GM19099 (cell line): Measurements from ENCODE around the gene PNPLA1.

Experiments used
- POLR2A ChIP-seq: IDR thresholded peaks from 3 replicates; pipeline ENCODE4 v1.6.1; 2011; ENCODE audit warnings: low read depth; ENCODE audit not compliant: insufficient read length; ENCODE audit errors: extremely low read depth

PNPLA1 gene

DNA sequence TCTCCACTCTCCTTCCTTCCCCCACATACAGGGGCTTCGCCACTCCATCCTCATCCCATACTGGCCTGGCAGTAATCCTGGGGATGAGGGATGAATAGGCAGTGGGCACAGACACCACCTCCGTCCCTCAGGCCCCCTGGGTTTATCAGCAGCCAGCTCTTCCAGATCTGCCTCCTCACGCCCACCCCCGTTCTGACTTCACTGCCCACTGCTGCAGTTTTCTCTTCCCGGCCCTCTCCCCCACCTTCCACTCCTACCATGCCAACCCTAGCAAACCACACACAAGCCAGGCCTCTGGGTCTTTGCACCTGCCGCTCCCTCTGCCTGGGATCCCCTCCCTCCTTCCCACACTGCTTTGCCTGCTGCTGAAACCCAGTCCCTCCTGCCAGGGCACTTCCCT, 22.3 kb downstream of the PNPLA1 start:
- no peak for TF ChIP-seq POLR2A

DNA sequence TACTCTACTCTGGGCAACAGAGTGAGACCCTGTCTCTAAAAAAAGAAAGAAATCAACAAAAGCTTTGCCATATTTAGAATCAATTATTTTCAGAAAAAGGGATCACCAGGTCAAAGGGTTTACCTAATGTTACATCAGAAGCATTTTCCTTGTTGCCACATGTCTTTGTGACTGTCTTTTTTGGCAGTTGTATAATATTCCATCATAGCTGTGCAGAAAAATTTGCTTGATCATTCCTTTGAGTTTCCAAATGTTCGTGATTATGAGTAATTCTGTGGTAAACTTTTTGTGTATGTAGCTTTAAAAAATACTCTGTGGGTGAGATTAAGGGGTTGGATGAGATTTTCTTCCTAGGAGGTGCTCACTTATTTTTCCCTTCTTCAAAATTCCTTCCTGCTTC, 26.4 kb downstream of the PNPLA1 start:
- TF ChIP-seq POLR2A, result no peak

DNA sequence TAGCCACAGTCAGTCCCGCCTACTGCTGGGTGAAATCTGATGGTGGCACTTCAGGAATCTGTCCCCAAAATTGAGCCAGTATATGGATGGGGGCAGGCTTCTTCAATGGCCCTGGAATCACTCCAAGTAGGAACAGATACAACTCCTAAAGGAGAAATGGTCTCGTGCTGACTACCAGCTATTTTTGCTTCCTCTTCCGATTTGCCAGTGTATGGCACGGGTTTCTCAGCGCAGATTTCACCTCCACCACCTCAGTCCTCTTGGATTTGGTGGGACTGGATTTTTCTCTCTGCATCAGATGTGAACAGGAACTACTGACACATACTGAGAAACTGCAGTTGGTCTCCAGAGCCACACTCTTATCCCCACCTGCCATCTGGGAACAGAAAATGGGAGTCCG, 27.2 kb downstream of the PNPLA1 start:
- no peak for TF ChIP-seq POLR2A

DNA sequence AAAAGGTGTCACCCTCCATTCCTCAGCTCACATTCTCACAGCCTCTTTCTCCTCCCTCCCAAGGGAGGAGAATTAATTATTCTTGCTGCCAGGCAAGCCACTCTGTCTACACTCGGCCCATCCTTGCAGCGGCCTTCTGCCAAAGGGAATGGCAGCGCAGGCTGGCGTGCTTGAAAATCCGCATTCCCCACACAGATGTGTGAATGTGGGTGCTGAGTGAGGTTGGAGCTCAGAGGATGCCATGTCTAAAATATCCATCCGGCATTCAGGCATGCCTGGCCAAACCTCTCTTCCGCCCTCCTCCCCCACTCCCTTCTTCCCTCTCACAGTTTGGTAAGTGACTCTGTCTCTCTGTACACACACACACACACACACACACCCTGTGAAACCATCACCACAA, 27.7 kb downstream of the PNPLA1 start:
- TF ChIP-seq POLR2A, result no peak

DNA sequence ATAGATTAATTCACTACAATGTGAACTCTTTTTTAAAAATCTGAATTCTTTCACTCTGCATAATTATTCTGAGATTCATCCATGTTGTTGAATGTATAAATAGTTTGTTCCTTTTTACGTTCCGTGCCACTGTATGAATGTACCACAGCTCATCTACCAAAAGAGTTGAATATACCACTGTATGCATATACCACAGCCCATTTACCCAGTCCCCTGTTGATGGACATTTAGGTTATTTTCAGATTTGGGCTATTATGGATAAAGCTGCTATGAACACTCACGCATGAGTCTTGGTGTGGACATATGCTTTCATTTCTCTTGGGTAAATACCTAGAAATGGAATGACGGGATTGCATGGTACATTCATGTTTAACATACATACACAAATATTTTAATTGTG, 28.2 kb downstream of the PNPLA1 start:
- TF ChIP-seq POLR2A, result no peak

DNA sequence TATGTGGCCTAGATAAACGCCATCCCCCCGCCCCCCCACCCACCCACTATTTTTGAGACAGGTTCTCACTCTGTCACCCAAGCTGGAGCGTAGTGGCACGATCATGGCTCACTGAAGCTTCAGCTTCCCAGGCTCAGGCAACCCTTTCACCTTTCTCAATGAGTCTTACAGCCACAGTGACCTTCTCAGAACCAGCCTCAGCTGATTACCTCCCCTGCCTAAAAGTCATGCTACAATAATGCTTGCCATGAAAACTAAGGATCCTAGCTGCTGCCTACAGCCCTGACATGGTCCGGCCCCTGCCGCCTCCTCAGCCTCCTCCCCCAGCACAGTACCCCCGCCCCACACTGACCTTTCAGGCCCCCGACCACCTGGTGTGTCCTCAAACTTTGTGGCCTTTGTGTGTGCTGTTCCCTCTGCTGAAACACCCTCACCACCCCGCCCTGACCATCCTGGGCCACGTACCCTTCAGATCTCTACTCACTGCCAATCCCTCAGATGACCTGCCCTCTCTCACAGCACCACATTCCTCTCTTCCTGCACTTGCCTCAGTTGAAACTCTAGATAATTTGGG, 31.3 kb downstream of the PNPLA1 start:
- no peak for TF ChIP-seq POLR2A

DNA sequence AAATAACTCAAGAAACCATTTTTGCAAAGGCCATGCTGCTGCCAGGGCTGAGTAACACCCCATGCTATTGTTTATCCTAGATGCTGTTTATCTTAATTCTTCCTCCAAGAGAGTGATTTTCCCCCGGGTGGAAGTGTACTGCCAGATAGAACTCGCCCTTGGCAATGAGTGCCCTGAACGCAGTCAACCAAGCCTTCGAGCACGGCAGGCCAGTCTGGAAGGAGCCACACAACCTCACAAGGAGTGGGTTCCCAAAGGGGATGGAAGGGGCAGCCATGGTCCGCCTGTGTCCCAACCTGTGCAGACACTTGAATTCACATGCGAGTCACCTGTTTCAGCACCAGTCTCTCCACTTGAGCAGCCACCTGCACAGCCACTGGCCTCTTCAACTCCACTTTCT, 31.9 kb downstream of the PNPLA1 start:
- no peak for TF ChIP-seq POLR2A

DNA sequence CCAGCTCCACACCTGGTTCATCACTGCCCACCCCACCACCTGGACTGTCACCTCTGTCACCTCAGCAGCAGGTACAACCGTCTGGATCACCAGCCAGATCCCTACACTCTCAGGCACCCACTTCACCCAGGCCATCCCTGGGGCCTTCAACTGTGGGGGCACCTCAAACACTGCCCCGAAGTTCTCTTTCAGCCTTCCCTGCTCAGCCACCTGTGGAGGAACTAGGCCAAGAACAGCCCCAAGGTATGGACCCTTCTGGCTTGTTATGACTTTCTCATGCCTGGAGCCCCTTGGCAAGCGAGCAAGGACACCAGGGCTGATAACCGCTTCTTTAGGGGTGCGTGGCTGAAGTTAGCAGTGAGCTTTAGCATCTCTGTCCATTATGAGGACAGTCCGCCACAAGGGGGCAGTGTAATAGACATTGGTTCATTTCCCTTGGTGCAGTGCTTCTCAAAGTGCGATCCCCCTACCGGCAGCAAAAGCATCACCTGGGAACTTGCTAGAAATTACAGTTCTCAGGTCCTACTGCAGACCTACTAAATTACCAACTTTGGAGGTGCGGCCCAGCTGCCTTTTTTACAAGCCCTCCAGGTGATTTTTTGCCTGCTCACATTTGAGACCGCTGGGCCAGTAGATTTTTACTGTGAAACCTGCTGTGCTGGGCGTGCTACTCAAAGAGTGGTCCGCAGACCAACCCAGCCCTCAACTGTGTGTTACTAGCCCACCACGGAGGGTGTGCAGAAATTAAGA, 32.5 kb downstream of the PNPLA1 start:
- no peak for TF ChIP-seq POLR2A

DNA sequence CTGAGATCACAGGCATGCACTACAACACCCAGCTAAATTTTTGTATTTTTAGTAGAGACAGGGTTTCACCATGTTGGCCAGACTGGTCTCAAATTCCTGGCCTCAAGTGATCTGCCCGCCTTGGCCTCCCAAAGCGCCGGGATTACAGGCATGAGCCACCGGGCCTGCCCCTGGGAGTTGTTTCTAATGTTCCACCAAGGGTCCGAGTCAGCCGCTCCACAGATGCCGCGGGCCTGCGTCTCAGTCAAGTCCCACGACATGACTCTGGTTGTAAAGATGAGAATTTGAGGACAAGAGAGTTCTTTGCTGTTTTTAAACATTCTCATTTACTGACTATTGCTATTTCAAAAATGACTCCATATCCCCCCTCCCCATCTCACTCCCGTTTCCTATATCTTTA, 36.0 kb downstream of the PNPLA1 start:
- no peak for TF ChIP-seq POLR2A

DNA sequence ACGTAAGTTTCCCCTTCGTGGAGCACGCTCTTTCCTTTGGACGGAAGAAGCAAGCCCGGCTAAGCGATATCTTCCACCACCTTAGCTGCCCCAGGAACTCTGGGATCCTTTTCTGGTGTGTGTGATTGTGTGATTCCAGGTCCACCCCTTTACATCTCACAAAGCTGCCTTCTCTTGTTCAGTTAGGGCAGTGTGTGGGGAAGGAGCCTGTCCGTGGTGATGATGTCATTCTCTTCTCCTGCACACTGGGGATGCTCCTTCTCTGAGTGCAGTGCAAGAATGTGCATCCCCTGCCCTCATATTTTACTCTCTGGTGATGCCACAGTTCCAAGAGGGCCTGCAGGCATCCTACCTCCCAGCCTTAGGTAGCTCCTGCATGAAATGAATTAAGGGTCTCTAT, 36.5 kb downstream of the PNPLA1 start:
- no peak for TF ChIP-seq POLR2A

DNA sequence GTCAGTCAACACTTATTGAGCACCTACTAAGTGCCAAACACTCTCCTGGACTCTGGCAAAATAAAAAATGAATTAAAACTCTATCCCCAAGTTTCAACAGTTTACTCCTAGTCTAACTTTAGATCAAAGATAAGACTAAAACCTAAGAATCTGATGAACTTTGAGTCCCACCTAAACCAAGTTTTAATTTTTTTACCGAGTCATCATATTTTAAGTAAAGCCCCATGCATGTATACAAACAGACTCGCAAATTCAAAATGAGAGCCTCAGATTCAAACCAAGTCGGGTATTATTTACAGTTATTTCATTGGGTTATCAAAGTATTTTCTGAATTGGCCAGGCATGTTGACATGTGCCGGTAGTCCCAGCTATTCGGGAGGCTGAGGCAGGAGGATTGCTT, 38.7 kb downstream of the PNPLA1 start:
- no peak for TF ChIP-seq POLR2A

DNA sequence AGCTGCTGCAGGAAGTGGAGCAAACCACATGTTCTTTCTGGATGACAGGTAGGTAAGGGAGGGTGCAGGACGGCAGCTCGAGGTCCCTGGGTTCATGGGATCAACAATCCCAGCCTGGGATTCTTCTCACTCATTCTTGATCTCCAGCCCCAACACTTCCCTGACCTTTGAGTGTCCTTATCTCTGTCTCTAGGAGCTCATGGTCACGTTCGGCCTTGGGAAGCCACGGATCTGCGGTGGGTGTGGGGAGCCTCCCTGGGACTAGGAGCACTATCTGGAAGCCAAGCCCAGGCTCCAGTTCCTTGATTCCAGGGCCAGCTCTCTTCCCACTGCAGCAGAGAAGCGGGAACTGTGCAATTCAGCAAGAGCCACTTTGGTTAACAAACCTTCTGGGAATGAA, 39.3 kb downstream of the PNPLA1 start:
- TF ChIP-seq POLR2A, result no peak

DNA sequence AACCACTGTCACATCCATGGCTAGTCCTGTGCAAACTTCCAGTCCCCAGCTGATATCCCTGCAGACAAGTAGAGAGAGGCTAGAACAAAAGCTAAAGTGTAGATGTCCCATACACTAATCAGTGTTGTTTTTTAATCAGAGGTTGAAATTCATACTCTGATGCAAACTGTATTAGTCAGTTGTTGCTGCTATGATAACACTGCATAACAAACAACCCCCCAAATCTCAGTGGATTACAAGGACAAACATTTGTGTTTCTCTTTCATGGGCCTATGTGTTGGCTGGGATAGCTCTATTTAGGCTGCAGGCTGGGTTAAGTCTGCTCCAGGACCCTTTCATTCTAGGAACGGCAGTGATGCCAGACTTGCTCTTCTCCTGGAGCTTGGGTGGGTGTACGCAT, 40.0 kb downstream of the PNPLA1 start:
- no peak for TF ChIP-seq POLR2A

DNA sequence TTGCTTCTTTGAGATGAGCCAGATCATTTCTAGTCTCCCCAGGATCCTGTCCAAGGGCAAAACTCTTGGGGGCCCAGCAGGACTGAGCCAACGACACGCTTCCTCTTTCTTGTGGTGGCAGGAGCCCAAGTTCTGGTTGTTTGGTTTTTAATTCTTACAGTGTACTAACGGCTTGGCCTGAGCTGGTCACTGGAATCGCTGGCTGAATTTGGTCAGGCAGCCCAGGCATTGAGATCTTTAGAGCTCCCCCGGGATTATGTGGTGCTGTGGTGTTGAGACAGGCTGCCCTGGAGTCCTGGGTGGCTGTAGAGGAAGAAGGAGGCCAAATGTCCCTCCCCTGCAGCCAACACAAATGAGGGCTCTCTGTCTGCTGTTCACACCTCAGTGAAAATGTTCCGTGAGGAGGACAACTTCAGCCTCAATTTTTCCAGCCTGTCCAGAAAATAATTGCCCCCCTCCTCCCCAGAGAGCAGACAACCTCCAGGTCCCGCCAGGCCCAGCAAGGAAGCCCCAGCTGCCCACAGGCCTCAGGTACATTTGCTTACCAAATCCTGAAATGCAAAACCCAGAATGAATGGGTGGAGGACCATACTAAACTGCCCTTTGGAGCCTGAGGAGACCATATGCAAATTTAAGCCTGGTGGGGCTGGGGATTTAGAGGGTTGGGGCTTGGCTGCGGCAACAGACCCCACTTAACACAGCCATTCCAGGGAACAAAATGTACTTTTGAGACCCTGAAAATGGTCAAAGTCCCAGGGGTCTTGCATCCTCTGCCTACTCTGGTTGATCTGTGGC, 43.2 kb downstream of the PNPLA1 start:
- TF ChIP-seq POLR2A, result no peak

DNA sequence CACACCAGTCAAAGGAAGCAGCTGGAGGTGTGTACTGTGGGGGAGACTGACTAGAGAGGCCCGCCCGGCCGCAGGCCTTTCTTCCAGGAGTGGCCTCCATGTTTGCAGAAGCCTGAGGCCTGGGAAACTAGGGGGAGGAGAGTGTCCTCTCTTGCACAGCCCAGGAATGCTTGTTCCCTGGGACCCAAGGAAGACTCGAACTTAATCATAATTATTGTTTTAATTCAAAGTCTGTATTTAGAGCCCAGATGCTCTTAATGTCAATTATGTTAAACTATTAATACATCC, 43.7 kb downstream of the PNPLA1 start:
- TF ChIP-seq POLR2A, result no peak
